ENCODE results near the gene ARMC5.

The ARMC5 gene

DNA sequence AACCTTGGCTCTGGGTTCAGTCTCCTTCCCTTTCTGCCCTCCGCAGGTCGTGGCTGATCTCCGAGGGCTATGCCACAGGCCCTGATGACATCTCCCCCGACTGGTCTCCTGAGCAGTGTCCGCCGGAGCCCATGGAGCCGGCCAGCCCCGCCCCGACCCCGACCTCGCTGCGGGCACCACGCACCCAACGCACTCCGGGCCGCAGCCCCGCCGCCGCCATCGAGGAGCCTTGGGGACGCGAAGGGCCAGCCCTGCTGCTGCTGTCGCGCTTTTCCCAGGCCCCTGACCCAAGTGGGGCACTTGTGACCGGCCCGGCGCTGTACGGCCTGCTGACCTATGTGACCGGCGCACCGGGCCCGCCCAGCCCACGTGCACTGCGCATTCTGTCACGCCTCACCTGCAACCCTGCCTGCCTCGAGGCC, 5.1 kb downstream of the ARMC5 start:
- DNase-seq: no peak

GRCh38 chr16:31464781-31465260, 5.5 kb downstream of the ARMC5 start:
- DNase-seq: no peak

DNA sequence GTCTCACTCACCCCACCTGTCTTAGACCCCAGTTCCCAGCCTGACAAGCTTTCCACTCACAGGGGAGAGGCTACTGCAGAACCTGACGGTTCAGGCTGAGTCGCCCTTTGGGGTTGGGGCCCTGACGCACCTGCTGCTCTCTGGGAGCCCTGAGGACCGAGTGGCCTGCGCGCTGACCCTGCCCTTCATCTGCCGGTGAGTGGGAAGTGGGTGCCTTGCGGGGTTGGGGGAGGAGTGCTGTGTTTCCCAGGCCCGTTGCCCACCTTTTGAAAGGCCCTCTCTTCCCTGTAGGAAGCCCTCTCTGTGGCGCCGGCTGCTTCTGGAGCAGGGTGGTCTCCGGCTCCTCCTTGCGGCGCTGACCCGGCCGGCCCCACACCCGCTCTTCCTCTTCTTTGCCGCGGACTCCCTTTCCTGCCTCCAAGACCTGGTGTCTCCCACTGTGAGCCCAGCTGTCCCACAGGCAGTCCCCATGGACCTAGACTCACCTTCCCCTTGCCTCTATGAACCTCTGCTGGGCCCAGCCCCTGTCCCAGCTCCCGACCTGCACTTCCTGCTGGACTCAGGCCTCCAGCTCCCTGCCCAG, 6.6 kb downstream of the ARMC5 start:
- DNase-seq: no peak

- no peak for DNase-seq
These were observed 7.1 kb downstream of the ARMC5 start for GRCh38 chr16:31466381-31466841.

- DNase-seq: no peak
These were observed 8.0 kb downstream of the ARMC5 start for GRCh38 chr16:31467151-31467773.

DNA sequence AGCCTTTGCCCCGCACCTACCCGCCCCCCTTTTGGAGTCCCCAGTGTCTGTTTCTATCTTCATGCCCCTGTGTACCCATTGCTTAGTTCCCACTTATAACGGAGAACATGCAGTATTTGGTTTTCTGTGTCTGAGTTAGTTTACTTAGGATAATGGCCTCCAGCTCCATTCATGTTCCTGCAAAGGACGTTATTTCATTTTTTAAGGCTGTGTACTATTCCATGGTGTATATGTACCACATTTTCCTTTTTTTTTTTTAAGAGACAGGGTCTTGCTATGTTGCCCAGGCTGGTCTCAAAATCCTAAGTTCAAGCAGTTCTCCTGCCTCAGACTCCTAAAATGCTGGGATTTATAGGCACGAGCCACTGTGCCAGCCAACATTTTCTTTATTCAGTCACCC, 8.6 kb downstream of the ARMC5 start:
- no peak for DNase-seq

GRCh38 chr16:31470615-31471014, 11.3 kb downstream of the ARMC5 start:
- DNase-seq: no peak

DNA sequence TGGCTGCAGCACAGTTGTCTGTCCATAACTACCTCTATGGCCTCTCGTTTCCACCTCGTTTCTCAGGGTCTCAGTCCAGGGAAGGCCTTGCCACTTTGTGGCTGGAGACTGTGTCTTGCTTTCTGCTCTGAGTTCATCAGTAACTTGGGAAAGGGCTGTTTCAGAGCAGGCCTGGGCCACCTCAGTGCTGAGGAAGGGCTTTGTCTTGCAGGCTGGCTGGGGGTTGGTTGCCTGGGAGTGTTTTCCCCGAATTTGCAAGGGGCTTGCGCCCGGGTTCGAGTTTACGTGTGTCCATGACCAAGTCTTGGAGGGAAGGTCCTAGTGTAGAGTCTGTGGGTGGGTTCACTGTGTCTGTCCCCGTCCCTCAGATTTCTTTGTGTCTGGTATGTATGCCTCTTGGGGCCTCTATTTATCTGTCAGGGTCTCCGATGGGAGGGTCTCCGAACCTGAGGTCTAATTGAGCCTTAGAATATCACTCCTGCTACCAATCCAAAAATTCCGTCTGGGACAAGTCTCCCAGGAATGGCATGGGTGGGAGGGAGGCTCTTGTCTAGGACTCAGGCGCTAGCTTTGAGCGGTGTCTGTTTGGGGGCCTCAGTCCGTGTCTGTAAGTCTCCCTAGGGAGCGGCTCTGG, 12.1 kb downstream of the ARMC5 start:
- DNase-seq: peak in 1 of 2 experiments; percentile 35

DNA sequence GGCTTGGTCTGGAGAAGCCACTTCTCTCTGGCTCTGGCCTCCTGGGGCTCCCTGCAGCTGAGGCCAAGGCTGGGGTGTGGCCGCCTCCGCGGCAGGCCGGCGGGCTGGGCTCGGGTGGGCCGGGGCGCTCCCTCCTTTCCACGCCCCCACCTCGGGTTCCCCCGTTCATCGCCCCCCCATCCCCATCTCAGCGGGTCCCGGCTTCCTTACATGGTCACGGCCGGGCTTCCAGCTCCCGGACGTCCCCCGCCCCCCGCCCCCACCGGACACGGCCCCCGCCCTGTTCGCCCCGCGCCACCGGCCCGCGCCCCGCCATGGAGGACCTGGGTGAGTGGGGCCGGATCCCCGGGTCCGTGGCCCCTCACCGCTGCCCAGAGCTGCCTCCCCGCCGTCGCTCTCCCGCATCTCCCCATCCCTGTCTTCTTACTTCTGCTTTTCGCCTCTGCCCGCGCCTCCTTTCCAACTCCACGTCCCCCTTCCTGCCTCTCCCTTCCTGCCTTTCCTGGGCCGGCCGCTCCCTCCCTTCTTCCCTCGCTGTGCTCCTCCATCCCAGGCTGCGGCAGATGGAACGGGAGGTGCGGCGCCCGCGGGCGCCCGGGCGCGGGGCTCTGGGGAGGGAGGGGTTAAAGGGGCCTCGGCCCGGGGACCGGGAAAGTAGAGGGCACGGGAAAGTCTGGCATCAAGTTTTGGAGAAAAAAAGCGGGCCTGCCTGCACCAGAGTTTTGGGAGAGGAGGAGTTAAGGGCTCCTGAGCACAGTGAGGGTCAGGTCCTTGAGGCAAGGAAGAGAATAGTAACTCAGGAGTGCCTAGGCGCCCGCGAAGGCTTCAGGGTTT, 12.8 kb downstream of the ARMC5 start, which contains the start of gene TGFB1I1:
Gene TGFB1I1, plus strand, starts transcription at position 278 of the 834 bp plus-strand sequence. Its CDS starts 37 bp downstream, at position 315.
- peak in 1 of 2 experiments; percentile 36 for DNase-seq

DNA sequence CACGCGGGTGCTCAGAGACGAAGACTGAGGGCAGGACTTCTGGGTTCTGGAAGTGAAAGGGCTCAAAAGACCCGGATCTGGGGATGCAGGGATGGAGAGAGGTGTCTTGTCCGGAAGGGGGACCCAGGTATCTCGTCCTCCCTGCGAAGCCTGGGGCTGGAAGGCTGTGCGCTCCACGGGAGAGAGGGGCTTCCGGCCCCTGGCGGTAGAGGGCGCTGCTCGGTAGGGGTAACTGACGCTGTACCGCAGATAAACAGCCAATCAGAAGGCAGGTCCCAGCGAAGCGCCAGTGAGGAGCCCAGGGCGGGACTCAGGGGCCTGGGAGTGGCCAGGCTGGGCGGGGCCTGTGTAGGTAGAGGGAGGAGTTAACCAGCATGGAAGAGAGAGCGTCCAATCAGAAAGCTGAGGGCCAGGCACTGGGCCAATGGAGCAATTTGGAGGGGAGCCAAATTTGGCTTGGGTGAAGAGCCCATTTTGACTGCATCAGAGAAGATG, 13.5 kb downstream of the ARMC5 start:
- DNase-seq: peak; percentile 31 to 63

GRCh38 chr16:31473264-31473984, 14.1 kb downstream of the ARMC5 start:
- DNase-seq: no peak

DNA sequence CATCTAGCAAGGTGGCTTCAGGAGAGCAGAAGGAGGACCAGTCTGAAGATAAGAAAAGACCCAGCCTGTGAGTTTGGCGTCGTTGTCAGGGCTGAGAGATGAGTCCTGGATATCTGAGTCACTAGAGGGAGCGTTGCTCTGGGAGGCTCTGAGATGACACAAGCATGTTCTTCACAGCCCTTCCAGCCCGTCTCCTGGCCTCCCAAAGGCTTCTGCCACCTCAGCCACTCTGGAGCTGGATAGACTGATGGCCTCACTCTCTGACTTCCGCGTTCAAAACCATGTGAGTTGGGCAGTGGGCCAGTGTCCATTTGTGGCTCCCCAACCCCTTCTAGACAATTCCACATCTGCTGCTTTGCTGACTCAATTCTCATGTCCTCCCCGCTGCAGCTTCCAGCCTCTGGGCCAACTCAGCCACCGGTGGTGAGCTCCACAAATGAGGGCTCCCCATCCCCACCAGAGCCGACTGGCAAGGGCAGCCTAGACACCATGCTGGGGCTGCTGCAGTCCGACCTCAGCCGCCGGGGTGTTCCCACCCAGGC, 14.9 kb downstream of the ARMC5 start:
- DNase-seq: no peak

- no peak for DNase-seq
These were observed 15.8 kb downstream of the ARMC5 start for GRCh38 chr16:31474773-31475738.

GRCh38 chr16:31475946-31476302, 16.6 kb downstream of the ARMC5 start:
- no peak for DNase-seq

- DNase-seq: no peak
These were observed 17.3 kb downstream of the ARMC5 start for GRCh38 chr16:31476303-31477219.

- no peak for DNase-seq
These were observed 18.2 kb downstream of the ARMC5 start for GRCh38 chr16:31477220-31478216.

DNA sequence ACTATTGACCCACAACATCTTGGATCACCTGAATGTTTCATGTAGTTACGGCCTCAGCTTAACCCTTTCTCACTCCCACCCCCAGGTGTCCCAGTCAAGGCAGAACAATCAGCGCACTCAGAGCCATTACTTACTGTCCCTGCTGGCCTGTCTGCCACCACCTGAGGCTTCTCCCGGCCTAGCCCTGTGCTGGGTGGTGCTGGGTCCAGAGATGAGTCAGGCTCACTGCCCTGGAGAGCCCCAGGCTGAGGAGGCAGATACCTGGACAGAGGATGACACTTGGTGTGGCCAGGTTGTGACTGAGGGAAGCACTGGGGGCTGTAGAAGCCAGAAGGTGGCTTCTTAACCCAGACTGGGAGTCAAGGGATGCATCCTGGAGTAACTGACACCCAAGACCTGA, 19.7 kb downstream of the ARMC5 start:
- DNase-seq: no peak

- DNase-seq: no peak
These were observed 20.4 kb downstream of the ARMC5 start for GRCh38 chr16:31479751-31480150.

Measured in NCI-H524 (cell line).